ENCODE measurements around the gene COASY.

DNA sequence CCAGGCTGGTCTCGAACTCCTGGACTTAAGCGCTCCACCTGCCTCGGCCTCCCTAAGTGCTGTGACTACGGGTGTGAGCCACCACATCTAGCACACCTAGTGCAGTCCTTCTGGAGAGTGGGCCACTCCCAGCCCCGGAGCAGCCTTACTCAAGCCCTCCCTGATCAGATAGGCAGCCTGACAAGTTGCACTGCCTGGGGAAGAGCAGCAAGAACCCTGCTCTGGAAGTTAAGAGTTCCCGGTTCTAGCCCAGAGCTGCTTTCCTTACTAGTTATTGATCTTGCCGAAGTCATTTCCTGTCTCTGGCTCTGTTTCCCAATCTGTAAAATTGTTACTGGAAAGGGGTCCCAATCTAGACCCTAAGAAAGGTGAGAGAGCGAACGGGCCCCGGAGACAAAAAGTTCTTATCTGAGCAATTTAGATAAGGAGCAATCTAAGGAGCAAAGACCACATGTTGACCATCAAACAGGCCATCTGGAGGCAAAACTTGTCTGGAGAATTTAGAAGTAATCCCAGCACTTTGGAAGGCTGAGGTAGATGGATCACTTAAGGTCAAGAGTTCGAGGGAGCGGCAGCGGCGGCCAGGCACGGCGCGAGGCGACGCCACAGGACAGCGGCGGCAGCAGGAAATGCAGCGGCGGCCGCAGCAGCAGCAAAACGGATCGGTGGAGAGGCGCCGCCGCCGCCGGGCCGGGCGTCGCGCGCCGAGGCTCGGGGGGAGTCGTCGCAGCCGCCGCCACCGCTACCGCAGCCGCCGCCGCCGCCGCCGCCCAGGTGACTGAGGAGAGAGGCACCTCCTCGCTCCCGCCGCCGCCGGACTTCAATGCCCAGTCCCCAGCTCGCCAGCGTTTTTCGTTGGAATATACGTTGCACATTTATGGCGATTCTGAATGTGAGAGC is 30.2 kb upstream of the COASY start:
- TF ChIP-seq TAF1 (IDR thresholded peaks at IDR 0.05; ENCODE audit: borderline replicate concordance, insufficient read depth, low read length) (no peak), POLR2AphosphoS5 (IDR thresholded peaks at IDR 0.05; ENCODE audit: low read depth, low read length) (no peak), REST (IDR thresholded peaks at IDR 0.05; ENCODE audit: insufficient read depth in 1 of 2, low read depth in 2 of 2, low read length in 2 of 2) (no peak)

All from PFSK-1 (cell line).